ENCODE results near the gene RALGDS. TPM values are rescaled to one million over a fixed set of nuclear protein-coding genes. Genes with fewer than 3 reads are reported as not detected.
"Not testable (repeated sequence)": the region's sequence is repeated elsewhere in the genome, so short reads cannot be mapped to it uniquely, and the experiment has no call there.

The RALGDS gene
- total RNA-seq, 1 experiment from 2014 or later: 24.8 TPM

GRCh38 chr9:133094842-133095393, 26.1 kb downstream of the RALGDS start:
- H3K27ac ChIP-seq: no peak overlapping the region
- H3K79me2 ChIP-seq (ENCODE audit: low read depth): no peaks in the 10 kb centered on the region
- ChIA-PET CTCF (interaction anchor here (0.6 kb wide), 1 partner anchor 28 kb away, joined by 8 read pairs; no protein-coding TSS in a partner anchor), POLR2A (ENCODE audit: unreplicated experiment) (no interaction called here)
- no peak overlapping the region for H3K4me3 ChIP-seq
- no peaks in the 10 kb centered on the region for H3F3A ChIP-seq (ENCODE audit: insufficient read depth, low read depth)
- intact Hi-C loops (cut with micrococcal nuclease; ENCODE audit: unreplicated experiment): no loop called here
- H2AFZ ChIP-seq: no peak overlapping the region
- TF ChIP-seq EZH2 (IDR thresholded peaks at IDR 0.05; ENCODE audit: low read depth): no peak
- 0 out of 2 replicates have a peak, but pooled peaks have one; percentile 22 for TF ChIP-seq CTCF (conservative IDR thresholded peaks at IDR 0.05)
- 0 out of 2 replicates have a peak, but pooled peaks cover 20% of the 10 kb centered on the region for H3K36me3 ChIP-seq (ENCODE audit: low read depth)
- no peaks in the 10 kb centered on the region for H4K20me1 ChIP-seq (ENCODE audit: insufficient read depth)
- no peaks in the 10 kb centered on the region for H3K27me3 ChIP-seq (ENCODE audit: insufficient read depth, low read depth)
- H3K4me2 ChIP-seq: no peak overlapping the region
- H3K4me1 ChIP-seq (replicated peaks; ENCODE audit: insufficient read depth): no peaks in the 10 kb centered on the region
- H3K9me3 ChIP-seq (ENCODE audit: insufficient read depth, low read depth): peaks cover 12% of the 10 kb centered on the region; the same call in 1 of the 2 replicates
- DNase-seq: no peak
- H3K9me2 ChIP-seq (ENCODE audit: insufficient read depth): no peaks in the 10 kb centered on the region
- no TSS peak for BruUV-seq (replicated peaks)

GRCh38 chr9:133094351-133094750, 26.7 kb downstream of the RALGDS start:
- H3K4me1 ChIP-seq (replicated peaks; ENCODE audit: insufficient read depth); H2AFZ ChIP-seq; intact Hi-C loops (cut with micrococcal nuclease; ENCODE audit: unreplicated experiment); BruUV-seq (replicated peaks); H3K9me2 ChIP-seq (ENCODE audit: insufficient read depth); H3K27me3 ChIP-seq (ENCODE audit: insufficient read depth, low read depth); H3K4me2 ChIP-seq; POLR2A ChIA-PET (ENCODE audit: unreplicated experiment); H3K79me2 ChIP-seq (ENCODE audit: low read depth); H3K27ac ChIP-seq; H3F3A ChIP-seq (ENCODE audit: insufficient read depth, low read depth); H4K20me1 ChIP-seq (ENCODE audit: insufficient read depth); DNase-seq; H3K4me3 ChIP-seq: not testable (repeated sequence)
- CTCF ChIA-PET: interaction anchor here (0.6 kb wide), 1 partner anchor 28 kb away, joined by 8 read pairs; no protein-coding TSS in a partner anchor
- H3K36me3 ChIP-seq (ENCODE audit: low read depth): 0 out of 2 replicates have a peak, but pooled peaks cover 20% of the 10 kb centered on the region
- peaks cover 12% of the 10 kb centered on the region; the same call in 1 of the 2 replicates for H3K9me3 ChIP-seq (ENCODE audit: insufficient read depth, low read depth)

GRCh38 chr9:133090752-133091385, 30.2 kb downstream of the RALGDS start:
- H3K4me3 ChIP-seq: no peak overlapping the region
- ChIA-PET POLR2A (ENCODE audit: unreplicated experiment) (no interaction called here), CTCF (no interaction called here)
- H2AFZ ChIP-seq: no peak overlapping the region
- no peaks in the 10 kb centered on the region for H3F3A ChIP-seq (ENCODE audit: insufficient read depth, low read depth)
- no peak overlapping the region for H3K27ac ChIP-seq
- H3K36me3 ChIP-seq (ENCODE audit: low read depth): 0 out of 2 replicates have a peak, but pooled peaks cover under 1% of the 10 kb centered on the region
- no peaks in the 10 kb centered on the region for H3K9me2 ChIP-seq (ENCODE audit: insufficient read depth)
- H3K79me2 ChIP-seq (ENCODE audit: low read depth): no peaks in the 10 kb centered on the region
- intact Hi-C loops (cut with micrococcal nuclease; ENCODE audit: unreplicated experiment): no loop called here
- no peaks in the 10 kb centered on the region for H3K27me3 ChIP-seq (ENCODE audit: insufficient read depth, low read depth)
- no peak for DNase-seq
- no peaks in the 10 kb centered on the region for H4K20me1 ChIP-seq (ENCODE audit: insufficient read depth)
- no peak for TF ChIP-seq CTCF (conservative IDR thresholded peaks at IDR 0.05)
- no peak for TF ChIP-seq EZH2 (IDR thresholded peaks at IDR 0.05; ENCODE audit: low read depth)
- no peaks in the 10 kb centered on the region; the same call in 1 of the 2 replicates for H3K9me3 ChIP-seq (ENCODE audit: insufficient read depth, low read depth)
- H3K4me1 ChIP-seq (replicated peaks; ENCODE audit: insufficient read depth): no peaks in the 10 kb centered on the region
- H3K4me2 ChIP-seq: no peak overlapping the region
- BruUV-seq (replicated peaks): no TSS peak

All from PC-9 (cell line).